ENCODE measurements around the gene SORD. TPM values are rescaled to one million over a fixed set of nuclear protein-coding genes. Genes with fewer than 3 reads are reported as not detected.

Gene SORD
- polyA plus RNA-seq, 4 donors: 13.4 to 78.2 (median 26.6) TPM

GRCh38 chr15:45091161-45091560 lies 68.2 kb downstream of the SORD start:
- FAIRE-seq (no peak), DNase-seq (no peak)
- Histone ChIP-seq H3K4me1 (ENCODE audit: control insufficient read depth in 3 of 3, insufficient read depth in 2 of 3, low read depth in 1 of 3, low read length in 2 of 3) (no peaks in the 10 kb centered on the region), H3K36me3 (ENCODE audit: control insufficient read depth in 3 of 3, insufficient read depth in 2 of 3, low read depth in 1 of 3, low read length in 3 of 3) (no peaks in the 10 kb centered on the region), H3K4me3 (ENCODE audit: low read depth in 1 of 3, low read length in 3 of 3) (no peak overlapping the region), H3K27me3 (ENCODE audit: control insufficient read depth in 3 of 3, insufficient read depth in 3 of 3, low read length in 3 of 3) (peaks cover 0 to 25% (median 0%) of the 10 kb centered on the region in 3 donors), H3K9me3 (ENCODE audit: control insufficient read depth in 2 of 2, insufficient read depth in 1 of 2, low read depth in 1 of 2, low read length in 1 of 2) (no peaks in the 10 kb centered on the region), H3K27ac (ENCODE audit: low read depth in 1 of 3, low read length in 2 of 3) (no peak overlapping the region)
- WGBS, 3 donors: 55 to 61% (median 61%) methylated on average over 7 of the region's 7 CpGs

GRCh38 chr15:45091576-45091975 lies 68.6 kb downstream of the SORD start:
- no peaks in the 10 kb centered on the region for H3K4me1 ChIP-seq (ENCODE audit: control insufficient read depth in 3 of 3, insufficient read depth in 2 of 3, low read depth in 1 of 3, low read length in 2 of 3)
- DNase-seq (no peak), FAIRE-seq (no peak)
- H3K4me3 ChIP-seq (ENCODE audit: low read depth in 1 of 3, low read length in 3 of 3): no peak overlapping the region
- peaks cover 0 to 25% (median 0%) of the 10 kb centered on the region in 3 donors for H3K27me3 ChIP-seq (ENCODE audit: control insufficient read depth in 3 of 3, insufficient read depth in 3 of 3, low read length in 3 of 3)
- no peak overlapping the region for H3K27ac ChIP-seq (ENCODE audit: low read depth in 1 of 3, low read length in 2 of 3)
- no peaks in the 10 kb centered on the region for H3K9me3 ChIP-seq (ENCODE audit: control insufficient read depth in 2 of 2, insufficient read depth in 1 of 2, low read depth in 1 of 2, low read length in 1 of 2)
- H3K36me3 ChIP-seq (ENCODE audit: control insufficient read depth in 3 of 3, insufficient read depth in 2 of 3, low read depth in 1 of 3, low read length in 3 of 3): no peaks in the 10 kb centered on the region
- 79 to 93% (median 86%) methylated on average over 2 of the region's 2 CpGs for WGBS, 3 donors

- Histone ChIP-seq H3K4me3 (ENCODE audit: low read depth in 1 of 3, low read length in 3 of 3) (no peak overlapping the region), H3K9me3 (ENCODE audit: control insufficient read depth in 2 of 2, insufficient read depth in 1 of 2, low read depth in 1 of 2, low read length in 1 of 2) (no peaks in the 10 kb centered on the region), H3K36me3 (ENCODE audit: control insufficient read depth in 3 of 3, insufficient read depth in 2 of 3, low read depth in 1 of 3, low read length in 3 of 3) (no peaks in the 10 kb centered on the region), H3K27ac (ENCODE audit: low read depth in 1 of 3, low read length in 2 of 3) (no peak overlapping the region), H3K4me1 (ENCODE audit: control insufficient read depth in 3 of 3, insufficient read depth in 2 of 3, low read depth in 1 of 3, low read length in 2 of 3) (no peaks in the 10 kb centered on the region), H3K27me3 (ENCODE audit: control insufficient read depth in 3 of 3, insufficient read depth in 3 of 3, low read length in 3 of 3) (peaks cover 0 to 13% (median 0%) of the 10 kb centered on the region in 3 donors)
- FAIRE-seq (no peak), DNase-seq (no peak)
- WGBS, 3 donors: 82 to 91% (median 89%) methylated on average over 4 of the region's 4 CpGs
Measured at GRCh38 chr15:45093013-45093412, 70.0 kb downstream of the SORD start.

GRCh38 chr15:45093622-45094357 lies 70.8 kb downstream of the SORD start:
- DNase-seq (no peak), FAIRE-seq (no peak)
- Histone ChIP-seq H3K27me3 (ENCODE audit: control insufficient read depth in 3 of 3, insufficient read depth in 3 of 3, low read length in 3 of 3) (peaks cover 0 to 11% (median 0%) of the 10 kb centered on the region in 3 donors), H3K36me3 (ENCODE audit: control insufficient read depth in 3 of 3, insufficient read depth in 2 of 3, low read depth in 1 of 3, low read length in 3 of 3) (no peaks in the 10 kb centered on the region), H3K4me3 (ENCODE audit: low read depth in 1 of 3, low read length in 3 of 3) (no peak overlapping the region), H3K4me1 (ENCODE audit: control insufficient read depth in 3 of 3, insufficient read depth in 2 of 3, low read depth in 1 of 3, low read length in 2 of 3) (no peaks in the 10 kb centered on the region), H3K9me3 (ENCODE audit: control insufficient read depth in 2 of 2, insufficient read depth in 1 of 2, low read depth in 1 of 2, low read length in 1 of 2) (no peaks in the 10 kb centered on the region), H3K27ac (ENCODE audit: low read depth in 1 of 3, low read length in 2 of 3) (no peak overlapping the region)
- 84 to 90% (median 87%) methylated on average over 11 of the region's 11 CpGs for WGBS, 3 donors

GRCh38 chr15:45094358-45094730 lies 71.3 kb downstream of the SORD start:
- 80 to 86% (median 83%) methylated on average over 9 of the region's 9 CpGs for WGBS, 3 donors
- no peak overlapping the region for H3K27ac ChIP-seq (ENCODE audit: low read depth in 1 of 3, low read length in 2 of 3)
- no peaks in the 10 kb centered on the region for H3K9me3 ChIP-seq (ENCODE audit: control insufficient read depth in 2 of 2, insufficient read depth in 1 of 2, low read depth in 1 of 2, low read length in 1 of 2)
- H3K4me3 ChIP-seq (ENCODE audit: low read depth in 1 of 3, low read length in 3 of 3): no peak overlapping the region
- no peaks in the 10 kb centered on the region for H3K36me3 ChIP-seq (ENCODE audit: control insufficient read depth in 3 of 3, insufficient read depth in 2 of 3, low read depth in 1 of 3, low read length in 3 of 3)
- H3K27me3 ChIP-seq (ENCODE audit: control insufficient read depth in 3 of 3, insufficient read depth in 3 of 3, low read length in 3 of 3): peaks cover 0 to 10% (median 0%) of the 10 kb centered on the region in 3 donors
- DNase-seq (no peak), FAIRE-seq (no peak)
- no peaks in the 10 kb centered on the region for H3K4me1 ChIP-seq (ENCODE audit: control insufficient read depth in 3 of 3, insufficient read depth in 2 of 3, low read depth in 1 of 3, low read length in 2 of 3)

- Histone ChIP-seq H3K27ac (ENCODE audit: low read depth in 1 of 3, low read length in 2 of 3) (no peak overlapping the region), H3K4me3 (ENCODE audit: low read depth in 1 of 3, low read length in 3 of 3) (no peak overlapping the region), H3K4me1 (ENCODE audit: control insufficient read depth in 3 of 3, insufficient read depth in 2 of 3, low read depth in 1 of 3, low read length in 2 of 3) (no peaks in the 10 kb centered on the region), H3K36me3 (ENCODE audit: control insufficient read depth in 3 of 3, insufficient read depth in 2 of 3, low read depth in 1 of 3, low read length in 3 of 3) (no peaks in the 10 kb centered on the region), H3K27me3 (ENCODE audit: control insufficient read depth in 3 of 3, insufficient read depth in 3 of 3, low read length in 3 of 3) (peaks cover 0 to 11% (median 0%) of the 10 kb centered on the region in 3 donors), H3K9me3 (ENCODE audit: control insufficient read depth in 2 of 2, insufficient read depth in 1 of 2, low read depth in 1 of 2, low read length in 1 of 2) (no peaks in the 10 kb centered on the region)
- FAIRE-seq (no peak), DNase-seq (no peak)
- 83 to 95% (median 93%) methylated on average over 11 of the region's 11 CpGs for WGBS, 3 donors
Measured at GRCh38 chr15:45095661-45096060, 72.7 kb downstream of the SORD start.

- no peaks in the 10 kb centered on the region for H3K36me3 ChIP-seq (ENCODE audit: control insufficient read depth in 3 of 3, insufficient read depth in 2 of 3, low read depth in 1 of 3, low read length in 3 of 3)
- no peaks in the 10 kb centered on the region for H3K9me3 ChIP-seq (ENCODE audit: control insufficient read depth in 2 of 2, insufficient read depth in 1 of 2, low read depth in 1 of 2, low read length in 1 of 2)
- H3K27me3 ChIP-seq (ENCODE audit: control insufficient read depth in 3 of 3, insufficient read depth in 3 of 3, low read length in 3 of 3): peaks cover 0 to 9% (median 0%) of the 10 kb centered on the region in 3 donors
- no peak overlapping the region for H3K4me3 ChIP-seq (ENCODE audit: low read depth in 1 of 3, low read length in 3 of 3)
- H3K4me1 ChIP-seq (ENCODE audit: control insufficient read depth in 3 of 3, insufficient read depth in 2 of 3, low read depth in 1 of 3, low read length in 2 of 3): no peaks in the 10 kb centered on the region
- 93 to 97% (median 95%) methylated on average over 7 of the region's 7 CpGs for WGBS, 3 donors
- H3K27ac ChIP-seq (ENCODE audit: low read depth in 1 of 3, low read length in 2 of 3): no peak overlapping the region
- DNase-seq (no peak), FAIRE-seq (no peak)
Measured at GRCh38 chr15:45097466-45097865, 74.5 kb downstream of the SORD start.

- H3K36me3 ChIP-seq (ENCODE audit: control insufficient read depth in 3 of 3, insufficient read depth in 2 of 3, low read depth in 1 of 3, low read length in 3 of 3): no peaks in the 10 kb centered on the region
- H3K27ac ChIP-seq (ENCODE audit: low read depth in 1 of 3, low read length in 2 of 3): no peak overlapping the region
- 88 to 89% (median 88%) methylated on average over 23 of the region's 23 CpGs for WGBS, 3 donors
- no peaks in the 10 kb centered on the region for H3K9me3 ChIP-seq (ENCODE audit: control insufficient read depth in 2 of 2, insufficient read depth in 1 of 2, low read depth in 1 of 2, low read length in 1 of 2)
- H3K27me3 ChIP-seq (ENCODE audit: control insufficient read depth in 3 of 3, insufficient read depth in 3 of 3, low read length in 3 of 3): peaks cover 0 to 8% (median 0%) of the 10 kb centered on the region in 3 donors
- H3K4me1 ChIP-seq (ENCODE audit: control insufficient read depth in 3 of 3, insufficient read depth in 2 of 3, low read depth in 1 of 3, low read length in 2 of 3): no peaks in the 10 kb centered on the region
- FAIRE-seq: no peak
- no peak for DNase-seq
- H3K4me3 ChIP-seq (ENCODE audit: low read depth in 1 of 3, low read length in 3 of 3): no peak overlapping the region
Measured at GRCh38 chr15:45099549-45100165, 76.7 kb downstream of the SORD start.

Measured in small intestine (tissue), 7 donors.